Stimulated activated CD8-positive, alpha-beta memory T cell treated with anti-CD3 and anti-CD28 coated beads, Interleukin-2, amount 100 ng/mL, for 48 hours (primary cell): ENCODE measurements around the gene SLC28A1.

Experiments used
- DNase-seq, 2 donors: peaks; one replicate each; pipeline ENCODE4 v3.0.0-alpha.2; 2020; ENCODE audit warnings: low read depth in 2 of 2

SLC28A1 gene

DNA sequence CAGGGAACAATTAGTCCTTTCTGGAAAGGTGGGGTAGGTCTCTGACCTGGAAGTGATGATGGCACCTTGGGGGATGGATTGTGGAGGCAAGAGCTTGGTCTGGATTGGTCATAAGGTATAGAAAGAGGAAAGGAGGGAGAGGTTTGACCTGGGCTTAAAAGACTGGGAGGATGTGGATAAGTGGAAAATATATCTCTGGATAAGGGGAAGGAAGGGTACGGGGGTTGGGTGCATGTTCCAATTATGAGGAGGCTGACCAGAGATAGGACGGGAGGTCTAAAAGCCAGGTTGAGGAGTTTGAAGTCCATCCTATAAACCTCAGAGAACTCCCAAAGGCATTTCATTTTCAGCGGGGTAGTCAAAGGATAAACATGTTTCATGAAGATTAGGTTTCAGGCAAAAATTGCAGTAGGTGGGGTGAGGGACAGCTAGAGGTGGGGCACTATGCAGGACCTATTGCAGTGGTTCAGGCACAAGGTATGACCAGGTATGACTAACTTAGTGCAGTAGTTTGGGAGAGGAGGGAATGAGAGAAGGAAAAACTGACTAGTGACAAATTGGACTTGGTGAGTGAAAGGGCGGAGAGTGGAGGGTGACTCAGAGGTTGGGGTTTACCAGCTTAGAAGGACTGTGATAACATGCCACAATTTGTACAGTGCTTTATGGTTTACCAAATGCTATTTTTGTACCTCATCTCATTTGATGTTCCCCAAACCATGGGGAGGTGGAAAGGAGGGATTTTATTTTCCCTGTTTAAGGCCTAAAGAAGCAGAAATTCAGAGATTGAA is 107.9 kb downstream of the SLC28A1 start:
- DNase-seq, result peak; percentile 17
